ENCODE measurements around the gene SUCO.

The SUCO gene

DNA sequence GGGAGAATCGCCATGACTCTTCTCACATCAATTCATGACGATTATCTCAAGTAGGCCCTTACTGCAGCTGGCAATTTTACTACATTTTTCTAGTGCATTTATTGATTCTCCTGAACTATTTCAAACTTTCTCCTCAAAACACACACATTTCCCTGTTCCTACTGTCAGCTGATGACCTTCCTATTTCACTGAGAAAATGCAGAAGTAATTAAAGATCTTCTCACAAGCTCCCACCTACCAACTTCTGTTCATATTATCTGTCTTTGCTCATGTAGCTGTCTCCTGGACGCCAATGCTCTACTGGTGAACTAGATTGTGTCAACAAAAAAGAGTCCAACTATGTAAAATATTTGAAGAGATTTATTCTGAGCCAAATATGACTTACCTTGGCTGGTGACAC lies 89.6 kb downstream of the SUCO start:
- TF ChIP-seq, protein P1, sequence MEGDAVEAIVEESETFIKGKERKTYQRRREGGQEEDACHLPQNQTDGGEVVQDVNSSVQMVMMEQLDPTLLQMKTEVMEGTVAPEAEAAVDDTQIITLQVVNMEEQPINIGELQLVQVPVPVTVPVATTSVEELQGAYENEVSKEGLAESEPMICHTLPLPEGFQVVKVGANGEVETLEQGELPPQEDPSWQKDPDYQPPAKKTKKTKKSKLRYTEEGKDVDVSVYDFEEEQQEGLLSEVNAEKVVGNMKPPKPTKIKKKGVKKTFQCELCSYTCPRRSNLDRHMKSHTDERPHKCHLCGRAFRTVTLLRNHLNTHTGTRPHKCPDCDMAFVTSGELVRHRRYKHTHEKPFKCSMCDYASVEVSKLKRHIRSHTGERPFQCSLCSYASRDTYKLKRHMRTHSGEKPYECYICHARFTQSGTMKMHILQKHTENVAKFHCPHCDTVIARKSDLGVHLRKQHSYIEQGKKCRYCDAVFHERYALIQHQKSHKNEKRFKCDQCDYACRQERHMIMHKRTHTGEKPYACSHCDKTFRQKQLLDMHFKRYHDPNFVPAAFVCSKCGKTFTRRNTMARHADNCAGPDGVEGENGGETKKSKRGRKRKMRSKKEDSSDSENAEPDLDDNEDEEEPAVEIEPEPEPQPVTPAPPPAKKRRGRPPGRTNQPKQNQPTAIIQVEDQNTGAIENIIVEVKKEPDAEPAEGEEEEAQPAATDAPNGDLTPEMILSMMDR (IDR thresholded peaks at IDR 0.05; ENCODE audit: control insufficient read depth, insufficient read depth, low read depth, low read length, missing control alignments): no peak
- no peak overlapping the region for H3K4me3 ChIP-seq (ENCODE audit: control insufficient read depth, low read depth, low read length)
- no peak for DNase-seq (ENCODE audit: low read depth)

DNA sequence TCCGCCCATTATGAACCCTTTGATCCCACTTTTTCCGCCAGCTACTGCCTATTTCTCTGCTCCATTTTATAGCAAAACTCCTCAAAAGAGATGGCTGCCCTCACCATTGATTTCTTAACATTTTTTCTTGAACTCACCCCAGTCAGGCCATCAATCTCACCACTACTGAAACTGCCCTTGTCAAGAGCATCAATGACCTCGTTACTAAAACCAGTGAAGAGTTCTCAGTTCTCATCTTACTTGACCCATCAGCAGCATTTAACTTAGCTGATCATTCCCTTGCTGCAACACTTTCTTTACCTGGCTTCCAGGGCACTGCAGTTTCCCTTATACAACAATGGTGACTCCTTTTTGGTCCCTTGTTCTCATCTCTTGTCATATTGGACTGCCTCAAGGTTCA lies 90.8 kb downstream of the SUCO start:
- no peak for DNase-seq (ENCODE audit: low read depth)
- H3K4me3 ChIP-seq (ENCODE audit: control insufficient read depth, low read depth, low read length): no peak overlapping the region
- TF ChIP-seq, protein P1 (IDR thresholded peaks at IDR 0.05; ENCODE audit: control insufficient read depth, insufficient read depth, low read depth, low read length, missing control alignments): no peak

DNA sequence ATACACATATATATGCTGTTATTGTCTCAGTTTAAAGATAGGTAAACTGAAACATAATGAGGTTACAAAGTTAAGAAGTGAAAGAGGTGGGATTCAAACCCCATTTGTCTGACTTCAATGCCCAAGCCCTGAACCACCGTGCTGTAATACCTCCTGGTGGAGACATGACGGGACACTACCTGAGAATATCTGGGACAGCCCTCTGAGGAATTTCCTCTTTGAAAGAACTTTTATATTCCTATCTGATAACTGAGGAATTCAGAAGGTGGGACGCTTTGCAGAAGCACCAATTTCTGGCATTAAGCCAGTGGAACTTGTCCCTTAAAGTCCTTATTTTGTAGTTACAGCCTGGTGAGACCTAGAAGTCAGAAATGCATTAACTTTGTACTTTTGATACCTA lies 93.9 kb downstream of the SUCO start:
- TF ChIP-seq, protein P1 (IDR thresholded peaks at IDR 0.05; ENCODE audit: control insufficient read depth, insufficient read depth, low read depth, low read length, missing control alignments): no peak
- H3K4me3 ChIP-seq (ENCODE audit: control insufficient read depth, low read depth, low read length): no peak overlapping the region
- no peak for DNase-seq (ENCODE audit: low read depth)

DNA sequence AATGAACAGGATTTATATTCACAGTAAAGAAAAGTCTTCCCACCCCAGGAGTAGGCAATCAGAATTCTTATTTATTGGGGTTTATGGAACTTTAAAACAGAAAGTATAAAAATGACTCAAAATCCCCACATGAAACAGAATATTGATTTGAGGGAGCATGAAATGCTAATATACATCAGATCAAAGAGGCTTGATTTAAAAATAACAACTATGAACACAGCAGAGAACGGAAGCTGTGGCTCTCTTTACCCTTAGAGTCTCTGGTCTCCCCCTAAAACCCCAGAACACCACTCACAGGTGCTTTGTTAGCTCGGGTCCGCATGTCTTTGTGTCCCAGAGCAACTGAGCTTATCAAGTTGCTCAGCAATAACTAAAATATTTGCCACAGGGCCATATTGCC lies 94.8 kb downstream of the SUCO start:
- no peak for DNase-seq (ENCODE audit: low read depth)
- TF ChIP-seq, protein P1 (IDR thresholded peaks at IDR 0.05; ENCODE audit: control insufficient read depth, insufficient read depth, low read depth, low read length, missing control alignments): no peak
- H3K4me3 ChIP-seq (ENCODE audit: control insufficient read depth, low read depth, low read length): no peak overlapping the region

DNA sequence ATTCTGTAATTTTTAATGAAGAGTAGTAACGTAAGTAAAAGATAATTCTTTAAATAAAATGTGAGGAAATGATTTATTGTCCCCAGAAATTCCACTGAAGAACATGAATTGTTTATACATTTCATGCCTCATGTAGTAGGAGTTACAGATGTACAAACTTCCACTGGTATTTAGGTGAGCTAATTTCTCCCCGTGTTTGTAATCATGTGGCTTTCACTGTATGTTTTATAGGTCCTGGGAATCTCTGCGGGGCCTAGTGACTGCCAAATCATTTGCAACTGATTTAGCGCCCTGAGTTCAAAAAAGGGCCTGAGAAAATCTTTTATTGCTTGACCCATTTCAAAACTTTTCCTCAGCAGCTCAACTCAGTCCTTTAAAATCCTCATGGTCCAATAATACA lies 95.5 kb downstream of the SUCO start:
- H3K4me3 ChIP-seq (ENCODE audit: control insufficient read depth, low read depth, low read length): no peak overlapping the region
- TF ChIP-seq, protein P1 (IDR thresholded peaks at IDR 0.05; ENCODE audit: control insufficient read depth, insufficient read depth, low read depth, low read length, missing control alignments): no peak
- no peak for DNase-seq (ENCODE audit: low read depth)

DNA sequence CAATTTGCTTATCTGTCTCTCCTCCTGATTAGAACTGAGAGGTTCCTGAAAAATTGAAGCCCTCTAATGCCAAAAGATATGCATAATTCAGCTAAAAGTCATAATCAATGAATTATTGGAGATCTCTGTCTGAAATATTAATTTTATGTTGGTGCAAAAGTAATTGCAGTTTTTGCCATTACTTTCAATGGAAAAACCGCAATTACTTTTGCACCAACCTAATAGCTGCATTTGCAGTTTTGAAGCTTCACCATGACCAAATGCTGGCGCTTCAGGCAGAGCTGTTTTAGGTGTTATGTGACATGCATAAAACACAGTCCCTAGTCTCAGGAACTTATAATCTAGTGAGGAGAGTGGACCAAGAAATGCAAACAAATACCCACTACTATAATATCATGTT lies 96.2 kb downstream of the SUCO start:
- TF ChIP-seq, protein P1 (IDR thresholded peaks at IDR 0.05; ENCODE audit: control insufficient read depth, insufficient read depth, low read depth, low read length, missing control alignments): no peak
- no peak for DNase-seq (ENCODE audit: low read depth)
- no peak overlapping the region for H3K4me3 ChIP-seq (ENCODE audit: control insufficient read depth, low read depth, low read length)

DNA sequence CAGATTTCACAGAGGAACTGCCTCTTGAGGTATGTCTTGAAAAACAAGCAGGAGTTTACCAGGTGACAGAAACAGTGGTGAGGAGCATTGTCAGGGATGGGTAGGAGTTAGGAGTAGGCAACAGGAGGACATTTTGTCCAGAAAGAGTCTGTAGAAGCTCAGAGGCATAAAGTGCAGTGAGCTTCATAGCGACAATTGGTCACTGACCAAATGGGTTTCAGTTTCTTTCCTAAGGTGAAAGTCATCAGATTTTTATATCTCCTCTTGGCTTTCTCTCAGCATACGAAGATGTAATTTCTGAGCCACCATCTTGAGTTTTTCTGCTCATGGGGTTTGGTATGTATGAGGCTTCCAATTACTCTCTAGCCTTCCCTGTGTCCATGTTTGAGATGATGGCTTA lies 96.7 kb downstream of the SUCO start:
- TF ChIP-seq, protein P1 (IDR thresholded peaks at IDR 0.05; ENCODE audit: control insufficient read depth, insufficient read depth, low read depth, low read length, missing control alignments): no peak
- no peak overlapping the region for H3K4me3 ChIP-seq (ENCODE audit: control insufficient read depth, low read depth, low read length)
- no peak for DNase-seq (ENCODE audit: low read depth)
